Activated CD8-positive, alpha-beta memory T cell treated with anti-CD3 and anti-CD28 coated beads for 36 hours (primary cell): ENCODE results near the gene SLC27A4. TPM values are rescaled to one million over a fixed set of nuclear protein-coding genes. Genes with fewer than 3 reads are reported as not detected.

Experiments
- CTCF ChIA-PET: fragments of 350-600 bp; sonication (Branson Sonifier 250); formaldehyde crosslinking; loops from one replicate; lab custom pipeline; 2021; ENCODE audit warnings: antibody characterized with exemption; lab: Charles Lee
- POLR2A ChIA-PET: fragments of 350-600 bp; sonication (Branson Sonifier 250); formaldehyde crosslinking; loops from one replicate; lab custom pipeline; 2021; ENCODE audit warnings: antibody characterized with exemption; lab: Charles Lee
- total RNA-seq, 2 experiments: library from RNA; stranded (reverse); gene quantifications; one replicate each; pipeline ENCODE4 v1.2.3, GENCODE V29; 2021

SLC27A4 gene
- 10 to 100 TPM; 37.5 to 39.8 TPM for total RNA-seq

DNA sequence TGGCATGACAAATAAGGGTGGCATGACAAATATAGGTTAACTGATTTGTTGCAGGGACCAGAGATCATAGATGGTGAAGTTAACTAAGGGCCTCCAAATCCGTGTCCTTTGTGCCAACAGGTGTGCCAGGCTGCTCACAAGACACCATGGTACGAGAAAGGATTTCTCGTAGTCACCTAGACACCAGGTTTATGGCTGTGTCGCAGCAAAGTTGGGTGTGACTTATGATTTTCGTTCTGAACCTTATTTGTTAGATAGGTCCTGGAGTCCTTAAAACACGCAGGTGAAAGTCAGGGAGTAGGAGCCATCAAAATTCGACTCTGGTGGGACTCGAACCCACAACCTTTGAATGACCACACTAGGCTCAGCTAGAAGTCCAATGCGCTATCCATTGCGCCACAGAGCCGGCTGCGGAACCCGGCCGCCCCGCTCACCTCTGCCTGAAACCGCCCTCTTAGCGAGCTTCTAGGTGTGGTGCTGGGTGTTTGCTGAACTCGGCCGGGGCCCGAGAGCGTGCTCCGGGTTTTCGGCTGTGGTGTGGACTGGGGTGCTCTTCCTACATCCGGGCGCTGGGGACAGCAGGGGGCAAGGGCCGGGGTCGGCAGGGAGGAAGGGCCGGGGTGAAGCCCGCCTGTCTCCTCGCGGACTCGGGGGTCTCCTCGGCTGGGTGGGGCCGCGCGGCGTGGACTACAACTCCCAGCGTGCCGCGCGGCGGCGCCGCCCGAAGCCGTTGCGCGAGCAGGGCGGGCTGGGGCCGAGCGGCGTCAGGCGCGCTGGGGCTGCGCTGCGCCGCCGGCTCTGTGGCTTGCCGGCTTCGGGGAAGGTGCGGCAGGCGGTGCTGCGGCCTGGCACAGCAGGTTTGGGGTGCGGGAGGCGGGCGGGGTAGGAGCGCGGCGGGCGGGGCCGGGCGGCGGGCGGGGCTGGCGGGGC, at the start of gene SLC27A4:
SLC27A4 (plus strand) TSS at position 767 of the 930 bp plus-strand sequence. CDS start 2,606 bp downstream, outside the sequence.
- ChIA-PET CTCF (no interaction called here), POLR2A (interaction anchor here (0.7 kb wide), 1 partner anchor 146 kb away, joined by 3 read pairs; no protein-coding TSS in a partner anchor)

DNA sequence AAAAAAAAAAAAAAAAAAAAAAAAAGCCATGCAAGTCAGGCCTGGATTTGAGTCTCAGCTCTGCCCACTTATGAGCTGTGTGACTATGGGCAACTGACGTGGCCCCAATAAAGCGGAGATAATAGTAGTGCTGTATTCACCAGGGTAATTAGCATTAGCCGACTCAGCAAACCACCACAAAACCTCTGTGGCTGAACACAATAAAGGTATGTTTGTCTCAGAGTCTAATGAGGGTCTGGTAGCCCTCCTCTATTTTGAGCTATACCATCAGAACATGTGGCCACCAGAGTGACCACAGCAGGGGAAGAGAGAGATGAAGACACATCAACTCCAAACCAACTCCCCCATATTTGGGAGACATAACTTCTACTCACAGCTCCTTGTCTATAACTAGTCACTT, 48.3 kb upstream of the SLC27A4 start:
- POLR2A ChIA-PET, result no interaction called here
- CTCF ChIA-PET, result interaction anchor here (0.7 kb wide), 1 partner anchor 119 kb away, joined by 4 read pairs; no protein-coding TSS in a partner anchor

DNA sequence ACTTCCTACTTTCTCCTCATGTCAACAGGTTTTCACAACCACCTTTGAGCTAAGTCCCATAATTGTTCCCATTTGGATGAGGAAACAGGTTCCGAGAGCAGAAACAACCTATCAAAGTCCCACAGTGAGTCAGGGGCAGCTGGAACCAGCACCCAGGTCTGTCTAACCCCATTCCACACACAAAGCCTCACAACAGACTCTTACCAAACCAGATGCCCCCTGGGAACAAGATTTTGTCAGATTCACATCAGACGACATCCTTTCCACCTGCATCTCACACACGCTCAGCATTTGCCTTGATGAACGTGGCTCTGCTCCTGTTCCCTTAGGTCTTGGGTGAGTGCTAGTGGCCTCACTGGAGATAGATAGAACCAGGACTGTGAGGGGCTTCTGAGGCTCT, 47.2 kb upstream of the SLC27A4 start:
- CTCF ChIA-PET, result interaction anchor here (0.7 kb wide), 1 partner anchor 17 kb away, joined by 3 read pairs; no protein-coding TSS in a partner anchor

DNA sequence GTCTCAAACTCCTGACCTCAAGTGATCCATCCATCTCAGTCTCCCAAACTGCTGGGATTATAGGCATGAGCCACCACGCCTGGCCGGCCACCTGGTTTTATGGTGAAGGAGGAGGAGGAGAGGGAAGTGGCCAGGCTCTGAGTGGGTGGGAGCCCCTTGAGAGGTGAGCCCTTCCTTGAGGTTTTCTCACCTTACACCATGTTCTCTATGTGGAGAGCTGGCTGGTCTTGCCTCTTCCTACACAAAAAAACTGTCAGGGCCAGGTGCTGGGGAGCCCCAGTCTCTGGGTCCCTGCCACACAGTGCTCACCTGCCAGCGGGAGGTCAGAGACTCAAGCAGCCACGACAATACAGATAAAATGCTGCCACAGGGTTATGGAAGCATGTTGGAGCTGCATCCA, 46.2 kb upstream of the SLC27A4 start:
- ChIA-PET POLR2A (no interaction called here), CTCF (interaction anchor here (0.5 to 2.8 kb wide), 3 partner anchors 47 to 259 kb away, joined by 3 to 17 read pairs (median 3); no protein-coding TSS in a partner anchor)

More for the DNA sequence above, 47.2 kb upstream of the SLC27A4 start:
- POLR2A ChIA-PET, result interaction anchor here (1.0 kb wide), 1 partner anchor 15 kb away, joined by 3 read pairs; no protein-coding TSS in a partner anchor

DNA sequence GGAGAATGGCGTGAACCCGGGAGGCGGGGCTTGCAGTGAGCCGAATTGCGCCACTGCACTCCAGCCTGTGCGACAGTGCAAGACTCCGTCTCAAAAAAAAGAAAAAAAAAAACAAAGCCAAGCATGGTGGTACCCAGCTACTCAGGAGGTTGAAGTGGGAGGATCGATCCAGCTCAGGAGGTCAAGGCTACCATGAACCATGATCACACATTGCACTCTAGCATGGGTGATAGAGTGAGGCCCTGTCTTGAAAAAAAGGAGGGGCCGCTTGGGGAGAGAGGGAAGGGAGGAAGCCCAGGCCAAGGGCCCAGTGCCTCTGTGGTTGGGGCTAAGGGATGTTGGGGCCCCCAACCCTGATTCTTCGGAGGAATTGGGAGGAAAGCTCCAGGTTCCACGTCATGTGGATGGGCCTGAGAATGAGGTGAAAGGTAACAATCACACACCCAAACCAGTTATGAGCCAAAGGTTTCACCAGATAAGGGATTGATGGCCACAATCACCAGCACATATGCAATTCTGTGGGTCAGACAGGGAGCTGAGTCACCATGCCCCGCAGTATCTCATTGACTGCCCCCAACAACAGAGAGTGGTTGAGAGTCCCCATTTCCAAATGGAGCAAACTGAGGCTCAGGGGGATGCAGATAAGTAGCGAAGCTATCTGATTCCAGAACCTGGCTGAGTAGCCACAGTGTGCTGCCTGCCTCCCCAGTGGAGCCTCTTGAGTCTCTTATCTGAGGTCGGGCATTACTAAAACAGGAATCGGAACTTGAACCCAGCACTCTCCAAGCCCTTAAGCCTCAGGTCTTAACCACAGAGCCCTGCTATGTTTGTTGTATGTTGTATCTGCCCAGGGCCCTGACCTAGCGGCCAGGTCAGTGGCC, 43.7 kb upstream of the SLC27A4 start:
- POLR2A ChIA-PET, result no interaction called here

DNA sequence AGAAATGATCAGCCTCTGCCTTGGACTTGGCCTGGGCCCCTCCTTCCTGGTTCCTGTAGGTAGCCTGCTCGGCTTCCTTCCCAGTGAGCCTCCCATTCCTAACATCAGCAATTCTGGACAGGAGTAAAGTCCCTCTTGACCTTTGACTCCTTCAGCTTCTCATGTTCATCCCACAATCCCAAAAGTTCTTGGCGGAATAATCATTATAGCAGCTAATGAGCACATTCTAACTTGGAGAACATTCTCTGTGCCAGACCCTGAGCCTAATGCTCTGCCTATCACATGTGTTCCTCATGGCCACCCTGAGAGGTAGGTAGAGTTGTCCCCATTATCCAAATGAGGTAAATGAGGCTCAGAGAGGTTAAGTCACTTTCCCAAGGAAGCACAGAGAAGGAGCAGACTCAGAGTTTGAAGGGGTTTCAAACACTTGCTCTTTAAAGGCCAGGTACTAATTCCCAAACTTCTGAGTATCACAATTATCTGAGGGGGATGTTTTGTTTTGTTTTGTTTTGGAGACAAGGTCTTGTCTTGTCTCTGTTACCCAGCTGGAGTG, 43.0 kb upstream of the SLC27A4 start:
- CTCF ChIA-PET, result interaction anchor here (1.3 to 1.4 kb wide), 2 partner anchors 48 to 59 kb away, joined by 3 read pairs; no protein-coding TSS in a partner anchor
- POLR2A ChIA-PET, result no interaction called here

More for the DNA sequence above, 43.7 kb upstream of the SLC27A4 start:
- CTCF ChIA-PET, result interaction anchor here (0.9 to 2.8 kb wide), 3 partner anchors 45 to 60 kb away, joined by 3 to 17 read pairs (median 3); no protein-coding TSS in a partner anchor

DNA sequence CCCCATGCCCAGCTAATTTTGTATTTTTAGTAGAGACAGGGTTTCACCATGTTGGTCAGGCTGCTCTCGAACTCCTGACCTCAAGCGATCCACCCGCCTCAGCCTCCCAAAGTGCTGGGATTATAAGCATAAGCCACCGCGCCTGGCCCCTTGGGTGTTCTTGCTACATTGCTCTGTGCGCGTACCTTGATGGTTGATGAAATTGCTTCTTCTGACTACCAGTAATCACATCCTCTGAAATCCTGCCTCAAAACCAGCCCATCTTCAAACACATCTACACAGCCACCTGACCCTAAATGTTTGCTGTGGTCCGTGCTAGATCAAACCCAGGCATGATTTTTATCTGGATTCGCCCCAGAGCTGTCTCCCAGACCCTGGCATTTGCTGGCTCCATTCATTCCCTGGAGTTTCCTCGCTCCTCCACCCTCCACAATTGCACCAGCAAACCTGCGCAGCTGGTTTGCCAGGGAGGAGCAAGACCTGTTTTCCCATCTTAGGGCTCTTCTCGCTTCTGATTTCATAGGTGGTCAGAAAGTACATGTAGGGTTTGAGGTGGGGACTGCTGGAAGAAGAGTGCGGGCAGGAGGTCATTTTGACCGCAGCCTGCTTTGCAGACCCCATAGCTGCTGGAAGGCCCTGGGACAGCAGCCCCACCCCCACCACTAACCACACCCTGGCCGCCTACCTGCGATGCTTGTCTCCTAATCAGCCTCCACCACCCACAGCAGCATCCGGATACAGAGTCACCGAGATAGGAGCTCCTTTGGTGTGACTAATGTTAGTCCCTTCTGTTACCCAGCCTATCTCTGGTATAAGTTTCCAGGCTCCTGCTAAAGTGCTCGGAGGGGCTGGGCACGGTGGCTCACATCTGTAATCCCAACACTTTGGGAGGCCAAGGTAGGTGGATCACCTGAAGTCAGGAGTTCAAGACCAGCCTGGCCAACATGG, 41.5 kb upstream of the SLC27A4 start:
- POLR2A ChIA-PET, result no interaction called here
- CTCF ChIA-PET, result interaction anchor here (1.4 kb wide), 1 partner anchor 46 kb away, joined by 3 read pairs; no protein-coding TSS in a partner anchor

DNA sequence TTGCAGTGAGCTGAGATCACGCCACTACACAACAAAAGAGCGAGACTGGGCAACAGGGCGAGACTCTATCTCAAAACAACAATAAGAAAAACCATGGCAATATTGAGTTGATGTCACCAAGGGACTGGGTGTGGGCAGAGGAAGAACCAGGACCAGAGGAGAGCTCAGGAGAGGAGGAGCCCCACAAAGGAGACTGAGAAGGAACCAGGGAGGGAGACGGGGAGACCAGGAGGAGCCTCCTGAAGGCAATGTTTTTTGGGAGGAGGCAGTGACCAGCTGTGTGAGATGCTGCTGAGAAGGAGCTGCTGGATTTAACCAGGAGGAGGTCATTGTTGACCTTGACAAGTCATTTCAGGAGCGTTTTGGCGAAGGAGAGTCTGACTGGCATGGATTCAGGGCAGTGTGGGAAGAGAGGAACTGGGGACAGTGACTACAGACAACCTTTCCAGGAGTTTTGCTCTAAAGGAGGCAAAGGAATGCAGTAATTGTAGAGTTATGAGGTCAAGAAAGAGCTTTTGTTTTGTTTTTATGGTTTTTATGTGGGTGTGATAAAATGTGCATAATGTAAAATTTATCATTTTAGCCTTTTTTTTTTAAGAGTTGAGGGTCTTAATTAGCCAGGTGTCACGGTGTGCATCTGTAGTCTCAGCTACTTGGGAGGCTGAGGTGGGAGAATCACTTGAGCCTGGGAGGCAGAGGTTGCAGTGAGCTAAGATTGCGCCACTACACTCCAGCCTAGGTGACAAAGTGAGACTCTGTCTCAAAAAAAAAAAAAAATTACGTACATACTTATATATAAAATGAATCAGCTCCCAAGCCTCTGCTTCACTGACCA, 36.0 kb upstream of the SLC27A4 start:
- CTCF ChIA-PET, result interaction anchor here (0.5 kb wide), 1 partner anchor 162 kb away, joined by 3 read pairs; no protein-coding TSS in a partner anchor
- POLR2A ChIA-PET, result no interaction called here

DNA sequence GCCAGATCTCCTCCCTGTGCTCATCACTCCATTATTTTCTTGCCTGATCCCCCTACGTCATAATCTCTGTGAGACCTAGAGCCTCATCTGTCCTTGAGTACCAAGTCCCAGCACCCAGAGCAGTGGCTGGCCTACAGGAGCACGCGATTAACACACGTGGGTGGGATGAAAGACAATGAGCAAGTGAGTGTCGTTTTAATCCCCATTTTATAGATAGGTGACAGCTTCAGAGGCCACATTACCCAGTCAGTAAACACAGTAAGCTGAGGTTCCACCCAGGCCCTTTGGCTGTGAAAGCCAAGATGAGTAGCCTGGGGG, 35.4 kb upstream of the SLC27A4 start:
- CTCF ChIA-PET, result no interaction called here
- POLR2A ChIA-PET, result no interaction called here

DNA sequence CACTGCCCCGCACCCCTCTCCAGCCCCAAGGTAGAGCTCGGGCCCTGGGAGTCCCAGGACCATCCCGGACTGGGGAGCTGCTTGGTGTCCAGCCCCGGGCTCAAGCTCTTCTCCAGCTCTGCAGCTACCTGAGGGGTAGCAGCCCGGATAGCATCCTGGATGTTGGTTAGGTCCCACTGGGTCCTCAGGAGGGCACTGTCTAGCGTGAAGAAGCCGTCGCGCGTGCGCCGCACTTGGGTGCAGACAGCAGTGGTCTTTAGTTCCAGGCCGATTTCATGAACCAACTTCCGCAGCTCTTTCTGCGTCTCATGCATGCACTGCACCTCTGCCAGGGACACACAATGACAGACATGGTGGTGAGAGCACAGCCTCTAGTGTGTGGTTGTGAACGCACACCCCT, 30.8 kb upstream of the SLC27A4 start:
- CTCF ChIA-PET, result no interaction called here
- POLR2A ChIA-PET, result no interaction called here

DNA sequence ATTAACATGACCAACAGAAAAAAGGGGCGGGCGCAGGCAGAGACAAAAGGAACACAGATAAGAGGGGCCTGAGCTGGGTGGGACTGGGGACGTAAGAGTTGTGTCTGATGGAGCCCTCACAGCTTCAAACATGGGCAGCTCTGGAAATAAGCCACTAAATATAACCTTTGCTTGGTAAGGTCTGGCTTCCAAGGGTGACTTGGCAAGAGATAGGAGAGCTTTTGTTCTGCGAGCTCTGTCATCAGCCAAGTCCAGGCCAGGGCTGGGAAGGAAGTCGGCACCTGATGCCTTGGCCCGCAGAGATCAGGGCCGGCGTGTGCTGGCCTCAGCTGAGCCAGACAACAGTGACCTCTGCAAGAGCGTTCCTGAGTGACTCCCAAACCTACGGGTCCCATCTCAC, 29.9 kb upstream of the SLC27A4 start:
- ChIA-PET POLR2A (no interaction called here), CTCF (interaction anchor here (0.6 kb wide), 1 partner anchor 18 kb away, joined by 3 read pairs; no protein-coding TSS in a partner anchor)

DNA sequence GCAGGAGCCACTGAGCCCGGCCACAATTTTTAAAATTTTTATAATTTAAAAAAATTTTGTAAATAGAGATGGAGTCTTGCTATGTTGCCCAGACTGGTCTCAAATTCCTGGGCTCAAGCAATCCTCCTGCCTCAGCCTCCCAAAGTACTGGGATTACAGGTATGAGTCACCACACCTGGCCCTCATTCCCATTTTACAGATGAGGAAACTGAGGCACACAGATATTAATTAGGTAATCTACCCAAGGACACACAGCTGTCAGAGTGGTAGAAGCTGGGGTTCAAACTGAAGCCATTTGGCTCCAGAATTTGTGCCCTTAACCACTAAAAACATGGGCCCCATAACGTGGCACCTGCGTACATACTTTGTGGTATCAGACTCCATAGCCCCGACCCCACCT, 25.6 kb upstream of the SLC27A4 start:
- ChIA-PET CTCF (interaction anchor here (0.6 kb wide), 1 partner anchor 129 kb away, joined by 3 read pairs; no protein-coding TSS in a partner anchor), POLR2A (no interaction called here)

DNA sequence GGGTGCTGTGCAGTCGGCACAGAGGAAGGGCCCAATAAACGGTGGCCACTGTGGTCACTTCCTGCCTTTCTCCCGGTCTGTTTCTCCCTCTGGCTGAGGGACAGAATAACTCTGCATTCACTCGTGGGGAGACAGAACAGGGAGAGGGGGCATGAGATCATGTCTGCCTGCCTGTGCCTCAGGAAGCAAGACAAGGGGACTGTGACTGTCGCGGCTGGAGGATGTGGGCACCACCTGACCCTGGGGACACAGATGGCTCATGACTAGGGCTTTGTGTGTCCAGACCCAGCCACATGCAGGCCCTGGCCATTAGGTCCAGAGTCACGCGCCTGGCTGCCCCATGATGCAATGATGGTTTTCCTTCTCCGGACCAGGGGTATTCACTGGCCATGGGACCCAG, 23.9 kb upstream of the SLC27A4 start:
- POLR2A ChIA-PET, result no interaction called here
- CTCF ChIA-PET, result no interaction called here

DNA sequence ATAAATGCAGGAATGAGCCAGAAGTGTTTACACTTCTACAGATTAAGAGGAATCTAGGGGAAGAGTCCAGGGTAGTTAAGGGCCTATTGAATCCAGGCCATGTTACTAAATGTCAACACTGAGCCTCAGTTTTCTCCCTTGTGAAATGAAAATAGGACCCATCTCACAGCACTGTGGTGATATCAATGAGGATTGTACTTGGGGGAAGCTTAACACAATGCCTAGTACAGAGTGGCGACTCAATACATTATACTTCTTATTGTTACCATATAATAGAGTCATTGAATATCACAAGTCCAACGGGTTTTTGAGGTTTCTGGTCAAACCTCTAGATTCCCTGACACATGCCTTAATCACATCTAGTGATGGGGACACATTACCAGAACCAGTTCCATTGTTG, 22.7 kb upstream of the SLC27A4 start:
- POLR2A ChIA-PET, result no interaction called here

DNA sequence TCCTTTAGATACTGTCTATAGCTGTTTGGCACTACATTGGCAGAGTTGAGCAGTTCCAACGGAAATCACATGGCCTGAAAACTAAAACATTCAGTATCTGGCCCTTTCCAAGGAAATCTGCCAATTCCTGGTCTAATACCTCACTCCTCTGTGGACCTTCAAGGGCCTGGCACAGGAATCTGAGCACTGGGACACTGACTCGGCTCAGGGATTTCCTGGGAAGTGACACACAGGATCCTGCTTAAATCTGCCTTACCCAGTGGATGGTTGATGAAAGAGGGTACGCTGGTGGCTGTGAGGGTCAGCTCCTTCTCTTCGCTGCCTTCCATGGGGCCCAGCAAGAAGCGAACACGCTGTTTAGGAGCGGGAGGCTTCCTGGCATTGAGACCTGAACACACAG, 19.0 kb upstream of the SLC27A4 start:
- ChIA-PET POLR2A (interaction anchor here (1.1 kb wide), 1 partner anchor 46 kb away, joined by 3 read pairs; the partner anchor contains the start of genes GOLGA2 and SWI5), CTCF (interaction anchor here (0.9 to 2.1 kb wide), 2 partner anchors 20 to 41 kb away, joined by 3 to 7 read pairs; no protein-coding TSS in a partner anchor)

More for the DNA sequence above, 22.7 kb upstream of the SLC27A4 start:
- CTCF ChIA-PET, result no interaction called here

DNA sequence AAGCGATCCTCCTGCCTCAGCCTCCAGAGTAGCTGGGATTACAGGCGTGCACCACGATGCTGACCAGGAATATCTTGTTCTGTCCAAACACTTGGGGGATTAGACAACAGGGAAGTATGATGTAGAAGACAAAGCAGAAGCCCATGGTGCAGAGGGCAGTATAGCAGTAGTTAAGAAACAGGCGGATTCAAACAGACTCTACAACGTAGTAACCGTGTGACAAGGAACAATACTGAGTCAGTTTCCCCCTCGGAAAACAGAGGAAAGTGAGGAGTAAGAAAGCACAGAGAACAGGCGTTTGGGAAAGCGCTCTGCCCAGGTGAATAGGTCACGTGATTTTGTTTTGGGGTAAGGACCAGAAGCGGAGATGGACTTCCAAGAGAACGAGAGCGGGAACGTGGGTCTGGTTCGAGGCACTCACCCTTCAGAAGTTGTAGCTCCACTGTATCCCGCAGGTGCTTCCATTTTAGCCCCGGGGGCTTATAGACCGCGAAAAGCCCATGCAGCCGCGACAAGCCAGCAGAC, 18.4 kb upstream of the SLC27A4 start:
- POLR2A ChIA-PET, result interaction anchor here (1.1 kb wide), 1 partner anchor 46 kb away, joined by 3 read pairs; the partner anchor contains the start of genes GOLGA2 and SWI5
- CTCF ChIA-PET, result interaction anchor here (0.6 to 2.1 kb wide), 3 partner anchors 8 to 40 kb away, joined by 3 to 7 read pairs (median 6); no protein-coding TSS in a partner anchor
